Astrocyte of the hippocampus (primary cell): Measurements from ENCODE around the gene AOPEP.
"Not testable (repeated sequence)": the region's sequence is repeated elsewhere in the genome, so short reads cannot be mapped to it uniquely, and the experiment has no call there.

ENCODE experiments used
- DNase-seq: peaks from one replicate; pipeline ENCODE4 v3.0.0; 2011; ENCODE audit warnings: low read depth, low spot score

AOPEP gene

GRCh38 chr9:94931036-94931633 is 204.6 kb downstream of the AOPEP start:
- DNase-seq, result no peak

- peak; percentile 37 for DNase-seq
Observed at GRCh38 chr9:94931740-94932139, 205.2 kb downstream of the AOPEP start.

GRCh38 chr9:94932652-94933510 is 206.4 kb downstream of the AOPEP start:
- DNase-seq, result no peak

DNA sequence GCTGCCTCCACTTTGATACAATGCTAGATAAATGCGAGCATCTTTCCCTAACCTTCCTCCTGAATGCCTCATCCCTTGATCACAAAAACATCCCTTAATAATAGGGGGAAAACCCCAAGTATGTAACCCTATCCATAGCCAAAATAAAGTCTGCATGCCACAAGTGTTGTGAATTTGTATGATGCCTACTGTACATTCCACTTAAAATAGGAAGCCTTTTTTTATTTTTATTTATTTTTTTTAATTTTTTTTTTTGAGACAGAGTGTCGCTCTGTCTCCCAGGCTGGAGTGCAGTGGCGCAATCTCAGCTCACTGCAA is 207.0 kb downstream of the AOPEP start:
- DNase-seq, result peak; percentile 41

DNA sequence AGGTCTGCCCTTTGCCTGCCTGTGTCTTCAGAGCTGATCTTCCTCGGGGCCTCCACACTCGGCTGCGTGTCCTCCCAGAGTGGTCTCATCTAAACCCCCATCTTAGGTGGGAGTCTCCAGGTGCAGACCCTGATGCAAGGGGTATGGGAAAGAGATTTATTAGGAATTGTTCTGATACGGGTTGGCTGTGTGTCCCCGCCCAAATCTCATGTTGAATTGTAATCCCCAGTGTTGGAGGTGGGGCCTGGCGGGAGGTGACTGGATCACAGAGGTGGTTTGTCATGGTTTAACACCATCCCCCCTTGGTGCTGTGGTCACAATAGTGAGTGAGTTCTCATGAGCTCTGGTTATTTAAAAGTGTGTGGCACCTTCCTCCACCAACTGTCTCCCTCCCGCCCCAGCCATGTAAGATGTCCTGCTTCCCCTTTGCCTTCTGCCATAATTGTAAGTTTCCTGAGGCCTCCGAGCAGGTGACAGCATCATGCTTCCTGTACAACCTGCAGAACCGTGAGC is 208.4 kb downstream of the AOPEP start:
- DNase-seq, result no peak

- DNase-seq, result no peak
Observed at GRCh38 chr9:94935396-94935795, 208.9 kb downstream of the AOPEP start.

DNA sequence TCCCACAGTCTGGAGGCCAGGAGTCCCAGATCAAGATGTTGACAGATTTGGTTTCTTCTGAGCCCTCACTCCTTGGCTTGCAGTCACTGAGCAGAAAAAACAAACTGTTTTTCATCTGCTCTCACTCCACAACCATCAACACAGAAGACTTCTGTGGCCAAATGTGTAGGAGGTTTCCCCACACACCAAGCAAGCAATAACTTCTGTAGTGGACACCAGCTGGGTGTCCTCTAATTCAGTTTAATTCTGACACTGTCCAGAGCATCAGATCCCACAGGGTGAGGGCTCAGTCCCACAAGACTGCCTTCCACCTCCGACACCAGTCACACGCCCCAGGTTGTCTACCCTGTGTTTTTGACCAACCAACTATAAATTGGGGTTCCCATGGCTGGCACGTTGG is 209.9 kb downstream of the AOPEP start:
- no peak for DNase-seq

GRCh38 chr9:94937214-94937903 is 210.9 kb downstream of the AOPEP start:
- DNase-seq, result peak; percentile 84

DNA sequence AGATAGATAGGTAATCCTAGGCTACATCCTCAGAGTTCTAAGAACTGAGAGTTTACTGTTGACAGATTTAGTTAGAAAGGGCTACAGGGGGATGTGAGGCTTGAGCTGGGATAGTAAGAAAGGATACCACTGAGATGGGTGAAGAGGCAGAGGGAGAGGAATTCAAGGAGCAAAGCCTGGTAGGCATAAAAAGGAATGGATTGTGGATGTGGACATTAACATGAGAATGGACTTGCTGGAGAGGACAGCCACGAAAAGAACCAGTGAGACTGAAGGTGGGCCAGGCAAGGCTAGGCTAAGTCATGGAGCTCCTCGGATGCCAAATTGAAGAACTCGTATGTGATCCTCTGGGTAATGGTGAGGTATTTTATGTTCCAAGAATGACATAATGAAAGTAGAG is 211.9 kb downstream of the AOPEP start:
- DNase-seq, result no peak

DNA sequence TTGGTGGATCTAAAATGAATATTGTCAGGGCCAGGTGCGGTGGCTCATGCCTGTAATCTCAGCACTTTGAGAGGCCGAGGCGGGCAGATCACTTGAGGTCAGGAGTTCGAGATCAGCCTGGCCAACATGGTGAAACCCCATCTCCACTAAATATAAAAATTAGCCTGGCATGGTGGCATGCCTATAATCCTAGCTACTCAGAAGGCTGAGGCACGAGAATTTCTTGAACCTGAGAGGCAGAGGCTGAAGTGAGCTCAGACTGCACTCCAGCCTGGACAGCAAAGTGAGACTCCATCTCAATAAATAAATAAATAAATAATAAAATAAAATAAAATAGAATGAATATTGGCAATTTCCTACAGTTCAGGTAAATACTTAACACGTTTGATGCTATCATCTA is 213.8 kb downstream of the AOPEP start:
- not testable (repeated sequence) for DNase-seq

GRCh38 chr9:94941211-94941875 is 214.8 kb downstream of the AOPEP start:
- no peak for DNase-seq

DNA sequence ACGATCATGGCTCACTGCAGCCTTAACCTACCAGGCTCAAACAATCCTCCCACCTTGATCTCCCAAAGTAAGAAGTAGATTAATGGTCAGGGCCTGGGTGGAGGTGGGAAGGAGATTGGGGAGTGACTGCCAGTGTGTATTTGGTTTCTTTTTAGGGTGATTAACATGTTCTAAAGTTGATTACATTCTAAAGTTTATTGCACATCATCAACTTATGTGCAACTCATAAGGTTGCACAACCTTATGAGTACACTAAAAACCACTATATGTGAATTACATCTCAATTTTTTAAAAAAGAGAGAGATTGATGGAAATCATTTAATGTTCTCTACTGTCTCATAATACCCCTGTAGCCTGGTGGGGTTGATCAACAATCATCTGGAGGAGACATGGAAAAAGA is 218.1 kb downstream of the AOPEP start:
- DNase-seq, result no peak

- DNase-seq, result peak; percentile 71
Observed at GRCh38 chr9:94945197-94946144, 219.0 kb downstream of the AOPEP start.

DNA sequence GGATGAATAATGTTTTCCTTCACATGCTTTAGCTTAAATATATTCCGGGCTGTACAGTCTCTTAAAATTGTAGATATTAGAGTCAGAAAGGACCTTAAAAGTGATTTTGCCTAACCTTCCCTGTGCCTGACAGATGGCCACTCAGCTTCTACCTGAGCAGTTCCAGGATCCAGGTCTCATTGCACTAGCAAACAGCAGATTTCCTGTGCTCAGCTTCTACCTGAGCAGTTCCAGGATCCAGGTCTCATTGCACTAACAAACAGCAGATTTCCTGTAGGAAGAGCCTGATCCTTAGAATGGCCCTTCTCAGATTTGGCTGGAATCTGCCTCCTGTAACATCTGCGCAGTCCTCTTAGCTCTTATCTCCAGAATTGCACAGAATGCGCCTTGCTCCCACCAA is 219.8 kb downstream of the AOPEP start:
- DNase-seq, result no peak

- DNase-seq, result peak; percentile 50
Observed at GRCh38 chr9:94948567-94949235, 222.2 kb downstream of the AOPEP start.

DNA sequence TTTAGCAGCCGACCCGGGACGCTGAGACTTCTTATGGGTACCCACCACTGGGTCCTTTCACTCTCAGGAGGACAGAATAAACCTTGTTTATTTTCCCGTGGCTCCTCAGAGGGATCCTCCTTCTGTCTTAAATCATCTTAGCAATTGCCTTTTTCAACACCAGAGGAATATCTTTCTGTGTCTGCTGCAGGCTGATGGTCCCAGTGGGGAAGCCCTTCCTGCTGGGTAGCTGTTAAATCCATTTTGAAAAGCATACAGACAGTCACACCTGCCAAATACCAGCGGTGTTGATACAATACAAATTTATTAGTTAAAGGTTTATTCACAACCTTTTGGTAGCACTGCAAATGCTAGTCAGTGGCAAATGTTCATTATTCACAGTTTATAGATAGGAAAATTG is 222.9 kb downstream of the AOPEP start:
- no peak for DNase-seq

DNA sequence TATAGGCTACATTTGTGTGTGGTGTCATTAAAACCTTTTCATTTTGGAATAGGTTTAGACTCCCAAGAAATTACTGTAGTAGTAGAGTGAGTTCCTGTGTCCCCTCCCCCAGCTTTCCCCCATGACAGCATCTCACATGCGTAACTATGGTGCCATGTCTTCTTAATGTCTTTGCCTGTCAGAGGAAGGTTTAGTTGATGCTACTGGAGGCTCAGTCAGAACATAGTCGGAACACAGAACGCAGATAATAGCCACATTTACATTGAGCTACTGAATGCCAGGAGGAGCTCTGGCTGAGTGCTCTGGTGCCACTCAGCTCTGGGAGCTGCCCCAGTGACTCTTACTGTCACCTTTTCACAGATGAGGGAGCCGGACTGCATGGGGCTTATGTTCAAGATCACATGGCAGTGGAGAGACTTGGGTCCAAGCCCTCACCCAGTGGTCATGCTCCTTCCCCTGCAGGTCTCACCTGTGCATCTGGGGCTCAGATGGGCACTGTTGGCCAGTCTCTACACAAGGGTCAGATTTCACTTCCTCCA is 223.6 kb downstream of the AOPEP start:
- no peak for DNase-seq

DNA sequence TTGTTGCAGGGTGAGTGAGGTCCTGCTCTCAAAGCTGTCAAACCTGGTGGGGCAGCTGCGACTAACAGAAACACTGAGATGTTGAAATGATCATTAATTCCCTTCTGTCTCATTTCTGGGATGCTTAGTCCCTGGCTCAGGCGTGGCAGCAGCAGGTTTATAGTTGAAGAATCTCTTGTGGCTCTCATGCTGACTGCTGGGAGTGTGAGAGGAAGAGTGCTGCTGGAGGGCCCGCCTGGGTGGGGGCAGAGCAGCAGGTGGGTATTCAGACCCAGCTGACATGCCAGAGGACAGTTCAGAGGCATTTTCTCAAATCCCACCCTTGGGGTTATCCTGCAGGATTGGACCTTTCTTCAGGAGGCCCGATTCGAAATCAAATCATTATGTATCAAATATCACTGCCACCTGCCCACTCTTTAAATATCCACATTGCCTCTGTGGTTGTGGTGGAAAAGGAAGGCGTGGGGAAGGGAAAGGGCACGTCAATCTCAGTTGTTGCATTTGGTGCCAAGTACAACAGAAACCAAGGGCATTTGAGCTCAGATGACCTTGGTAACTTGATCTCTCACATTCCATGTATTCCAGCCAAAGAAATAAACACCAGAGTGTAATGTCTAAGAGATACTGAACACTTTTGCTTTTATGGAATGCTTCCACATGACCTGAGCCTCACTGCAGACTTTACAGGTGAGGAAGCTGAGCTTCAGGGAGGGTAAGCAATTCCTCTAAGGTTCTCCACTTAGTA is 224.3 kb downstream of the AOPEP start:
- DNase-seq, result peak; percentile 53
